Measurements from ENCODE around the gene PUS1. TPM values are rescaled to one million over a fixed set of nuclear protein-coding genes. Genes with fewer than 3 reads are reported as not detected.

Gene PUS1
- total RNA-seq, 1 experiment from 2014 or later = 103 TPM

- no TSS peak for BruUV-seq (replicated peaks)
- no peak for DNase-seq (ENCODE audit: low spot score)
- ChIA-PET CTCF (no interaction called here), POLR2A (ENCODE audit: low non-redundant PET) (no interaction called here)
- Histone ChIP-seq H3K4me1 (ENCODE audit: insufficient read depth, low read length, poor library complexity, severe bottlenecking) (no peaks in the 10 kb centered on the region), H3K27me3 (replicated peaks; ENCODE audit: insufficient read depth, low read depth, low read length, poor library complexity) (no peaks in the 10 kb centered on the region), H3K36me3 (ENCODE audit: insufficient read depth, low read length, poor library complexity, severe bottlenecking) (peaks cover 37% of the 10 kb centered on the region), H3K9me3 (ENCODE audit: low read depth, low read length, poor library complexity, severe bottlenecking) (no peaks in the 10 kb centered on the region), H3K27ac (ENCODE audit: low read depth, low read length, poor library complexity, severe bottlenecking) (no peak overlapping the region), H3K4me3 (ENCODE audit: low read depth, low read length, poor library complexity, severe bottlenecking) (no peak overlapping the region)
- TF ChIP-seq, protein P1, sequence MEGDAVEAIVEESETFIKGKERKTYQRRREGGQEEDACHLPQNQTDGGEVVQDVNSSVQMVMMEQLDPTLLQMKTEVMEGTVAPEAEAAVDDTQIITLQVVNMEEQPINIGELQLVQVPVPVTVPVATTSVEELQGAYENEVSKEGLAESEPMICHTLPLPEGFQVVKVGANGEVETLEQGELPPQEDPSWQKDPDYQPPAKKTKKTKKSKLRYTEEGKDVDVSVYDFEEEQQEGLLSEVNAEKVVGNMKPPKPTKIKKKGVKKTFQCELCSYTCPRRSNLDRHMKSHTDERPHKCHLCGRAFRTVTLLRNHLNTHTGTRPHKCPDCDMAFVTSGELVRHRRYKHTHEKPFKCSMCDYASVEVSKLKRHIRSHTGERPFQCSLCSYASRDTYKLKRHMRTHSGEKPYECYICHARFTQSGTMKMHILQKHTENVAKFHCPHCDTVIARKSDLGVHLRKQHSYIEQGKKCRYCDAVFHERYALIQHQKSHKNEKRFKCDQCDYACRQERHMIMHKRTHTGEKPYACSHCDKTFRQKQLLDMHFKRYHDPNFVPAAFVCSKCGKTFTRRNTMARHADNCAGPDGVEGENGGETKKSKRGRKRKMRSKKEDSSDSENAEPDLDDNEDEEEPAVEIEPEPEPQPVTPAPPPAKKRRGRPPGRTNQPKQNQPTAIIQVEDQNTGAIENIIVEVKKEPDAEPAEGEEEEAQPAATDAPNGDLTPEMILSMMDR (conservative IDR thresholded peaks at IDR 0.05; ENCODE audit: low read depth, low read length) = no peak
- TF ChIP-seq EZH2 (IDR thresholded peaks at IDR 0.05; ENCODE audit: borderline replicate concordance, low read depth, low read length, poor library complexity, severe bottlenecking) = no peak
- intact Hi-C loops (cut with micrococcal nuclease; ENCODE audit: unreplicated experiment) = no loop called here
These were observed 15.7 kb downstream of the PUS1 start for GRCh38 chr12:131944601-131945251.

- Histone ChIP-seq H3K27ac (ENCODE audit: low read depth, low read length, poor library complexity, severe bottlenecking) (no peak overlapping the region), H3K27me3 (replicated peaks; ENCODE audit: insufficient read depth, low read depth, low read length, poor library complexity) (no peaks in the 10 kb centered on the region), H3K4me1 (ENCODE audit: insufficient read depth, low read length, poor library complexity, severe bottlenecking) (no peaks in the 10 kb centered on the region), H3K9me3 (ENCODE audit: low read depth, low read length, poor library complexity, severe bottlenecking) (no peaks in the 10 kb centered on the region), H3K4me3 (ENCODE audit: low read depth, low read length, poor library complexity, severe bottlenecking) (no peak overlapping the region), H3K36me3 (ENCODE audit: insufficient read depth, low read length, poor library complexity, severe bottlenecking) (peaks cover 21% of the 10 kb centered on the region)
- ChIA-PET CTCF (no interaction called here), POLR2A (ENCODE audit: low non-redundant PET) (no interaction called here)
- no peak for DNase-seq (ENCODE audit: low spot score)
- BruUV-seq (replicated peaks) = no TSS peak
- intact Hi-C loops (cut with micrococcal nuclease; ENCODE audit: unreplicated experiment) = no loop called here
- TF ChIP-seq EZH2 (IDR thresholded peaks at IDR 0.05; ENCODE audit: borderline replicate concordance, low read depth, low read length, poor library complexity, severe bottlenecking) = no peak
- TF ChIP-seq, protein P1 (conservative IDR thresholded peaks at IDR 0.05; ENCODE audit: low read depth, low read length) = no peak
These were observed 17.7 kb downstream of the PUS1 start for GRCh38 chr12:131946757-131947156.

- ChIA-PET CTCF (no interaction called here), POLR2A (ENCODE audit: low non-redundant PET) (no interaction called here)
- Histone ChIP-seq H3K4me3 (ENCODE audit: low read depth, low read length, poor library complexity, severe bottlenecking) (no peak overlapping the region), H3K4me1 (ENCODE audit: insufficient read depth, low read length, poor library complexity, severe bottlenecking) (no peaks in the 10 kb centered on the region), H3K9me3 (ENCODE audit: low read depth, low read length, poor library complexity, severe bottlenecking) (no peaks in the 10 kb centered on the region), H3K27ac (ENCODE audit: low read depth, low read length, poor library complexity, severe bottlenecking) (peak overlapping the region; percentile 51), H3K36me3 (ENCODE audit: insufficient read depth, low read length, poor library complexity, severe bottlenecking) (peaks cover 14% of the 10 kb centered on the region), H3K27me3 (replicated peaks; ENCODE audit: insufficient read depth, low read depth, low read length, poor library complexity) (no peaks in the 10 kb centered on the region)
- no peak for DNase-seq (ENCODE audit: low spot score)
- TF ChIP-seq, protein P1 (conservative IDR thresholded peaks at IDR 0.05; ENCODE audit: low read depth, low read length) = no peak
- no peak for TF ChIP-seq EZH2 (IDR thresholded peaks at IDR 0.05; ENCODE audit: borderline replicate concordance, low read depth, low read length, poor library complexity, severe bottlenecking)
- BruUV-seq (replicated peaks) = no TSS peak
- intact Hi-C loops (cut with micrococcal nuclease; ENCODE audit: unreplicated experiment) = no loop called here
These were observed 18.5 kb downstream of the PUS1 start for GRCh38 chr12:131947482-131948027.

All from A673 (cell line).